WTC11 (cell line): Measurements from ENCODE around the gene KCTD3. TPM values are rescaled to one million over a fixed set of nuclear protein-coding genes. Genes with fewer than 3 reads are reported as not detected.
A peak's percentile ranks its signal among the peaks of the same experiment; 100 is the strongest.

Source experiments
- ATAC-seq: fragments of 200-7000 bp; cut with Tn5 transposase; 2 replicates; pipeline ENCODE4 v1.10.0; 2021; ENCODE audit warnings: mild to moderate bottlenecking, moderate library complexity
- CTCF ChIA-PET: fragments of 300-600 bp; sonication (Branson Sonifier 250); formaldehyde crosslinking; loops from one replicate; lab custom pipeline; 2021; ENCODE audit warnings: antibody characterized with exemption; lab: Charles Lee
- POLR2A ChIA-PET: fragments of 350-600 bp; sonication (Branson Sonifier 250); formaldehyde crosslinking; loops from one replicate; lab custom pipeline; 2021; ENCODE audit warnings: antibody characterized with exemption; lab: Charles Lee
- DNase-seq: peaks from one replicate; pipeline ENCODE4 v3.0.0; 2021; ENCODE audit warnings: low spot score
- H3K27ac Mint-ChIP-seq: 2 replicates; pipeline ENCODE4 v1.8.0; 2021; ENCODE audit warnings: mixed read lengths
- H3K27me3 Mint-ChIP-seq: 2 replicates; pipeline ENCODE4 v1.8.0; 2021; ENCODE audit warnings: low read depth, mild to moderate bottlenecking, moderate library complexity, mixed read lengths
- H3K36me3 Mint-ChIP-seq: 2 replicates; pipeline ENCODE4 v1.8.0; 2021; ENCODE audit warnings: mixed read lengths
- H3K4me1 Mint-ChIP-seq: 2 replicates; pipeline ENCODE4 v1.8.0; 2022; ENCODE audit warnings: mixed read lengths
- H3K4me3 Mint-ChIP-seq: 2 replicates; pipeline ENCODE4 v1.8.0; 2021; ENCODE audit warnings: mild to moderate bottlenecking, moderate library complexity, mixed read lengths
- H3K9me3 Mint-ChIP-seq: 2 replicates; pipeline ENCODE4 v1.8.0; 2021; ENCODE audit warnings: mixed read lengths
- CBFB ChIP-seq: sonication (generic); formaldehyde crosslinking; IDR thresholded peaks from 2 replicates; pipeline ENCODE4 v1.8.1; 2022; ENCODE audit warnings: mild to moderate bottlenecking, low read depth, missing genetic modification reagents
- ELF4 ChIP-seq: sonication (generic); formaldehyde crosslinking; IDR thresholded peaks from 2 replicates; pipeline ENCODE4 v1.8.1; 2022; ENCODE audit warnings: low read depth, mild to moderate bottlenecking, moderate library complexity, missing genetic modification reagents
- GTF2I ChIP-seq: fragments of 250-450 bp; sonication (Bioruptor Pico); conservative IDR thresholded peaks from 2 replicates; pipeline ENCODE4 v1.4.0; 2021; ENCODE audit warnings: mild to moderate bottlenecking
- JUN ChIP-seq: sonication (generic); formaldehyde crosslinking; IDR thresholded peaks from 2 replicates; pipeline ENCODE4 v1.8.0; 2023; ENCODE audit warnings: mild to moderate bottlenecking, missing genetic modification reagents
- TCF7 ChIP-seq: sonication (generic); formaldehyde crosslinking; IDR thresholded peaks from 2 replicates; pipeline ENCODE4 v1.8.0; 2022; ENCODE audit warnings: mild to moderate bottlenecking, low read depth, missing genetic modification reagents, moderate library complexity
- TEAD1 ChIP-seq: sonication (generic); formaldehyde crosslinking; IDR thresholded peaks from 2 replicates; pipeline ENCODE4 v1.8.0; 2022; ENCODE audit warnings: mild to moderate bottlenecking, missing genetic modification reagents
- TEAD4 ChIP-seq: sonication (generic); formaldehyde crosslinking; IDR thresholded peaks from 2 replicates; pipeline ENCODE4 v1.8.0; 2022; ENCODE audit warnings: mild to moderate bottlenecking, missing genetic modification reagents
- ZNF219 ChIP-seq: sonication (generic); formaldehyde crosslinking; IDR thresholded peaks from 2 replicates; pipeline ENCODE4 v1.8.0; 2023; ENCODE audit warnings: missing genetic modification reagents, mild to moderate bottlenecking, borderline replicate concordance
- ZNF263 ChIP-seq: sonication (generic); formaldehyde crosslinking; IDR thresholded peaks from 2 replicates; pipeline ENCODE4 v1.8.1; 2022; ENCODE audit warnings: low read depth, mild to moderate bottlenecking, moderate library complexity, missing genetic modification reagents
- ZNF416 ChIP-seq: fragments of 250-450 bp; sonication (Bioruptor Pico); IDR thresholded peaks from 2 replicates; pipeline ENCODE4 v1.9.0; 2021; ENCODE audit warnings: mild to moderate bottlenecking, inconsistent platforms
- total RNA-seq: library from RNA; stranded (reverse); gene quantifications from 3 replicates; pipeline ENCODE4 v1.2.3, GENCODE V29; 2021
- TF ChIP-seq, protein P1 (sequence below): fragments of 200-600 bp; IDR thresholded peaks from 2 replicates; pipeline ENCODE4 v1.8.0; 2022; ENCODE audit warnings: antibody characterized with exemption
- TF ChIP-seq, protein P2 (sequence below): fragments of 250-450 bp; sonication (Bioruptor Pico); IDR thresholded peaks from 2 replicates; pipeline ENCODE4 v1.9.0; 2021; ENCODE audit warnings: mild to moderate bottlenecking
- TF ChIP-seq, protein P3 (sequence below): sonication (generic); formaldehyde crosslinking; IDR thresholded peaks from 2 replicates; pipeline ENCODE4 v1.8.1; 2023; ENCODE audit warnings: mild to moderate bottlenecking, missing genetic modification reagents, moderate library complexity
- TF ChIP-seq, protein P4 (sequence below): sonication (generic); formaldehyde crosslinking; IDR thresholded peaks from 2 replicates; pipeline ENCODE4 v1.8.0; 2022; ENCODE audit warnings: mild to moderate bottlenecking, missing genetic modification reagents
- TF ChIP-seq, protein P5 (sequence below): sonication (generic); formaldehyde crosslinking; IDR thresholded peaks from 2 replicates; pipeline ENCODE4 v1.8.1; 2023; ENCODE audit warnings: mild to moderate bottlenecking, missing genetic modification reagents, moderate library complexity
- TF ChIP-seq, protein P6 (sequence below): sonication (generic); formaldehyde crosslinking; IDR thresholded peaks from 2 replicates; pipeline ENCODE4 v1.8.0; 2022; ENCODE audit warnings: mild to moderate bottlenecking, missing genetic modification reagents
- TF ChIP-seq, protein P7 (sequence below): sonication (generic); formaldehyde crosslinking; IDR thresholded peaks from 2 replicates; pipeline ENCODE4 v1.8.0; 2023; ENCODE audit warnings: mild to moderate bottlenecking, missing genetic modification reagents

The KCTD3 gene
- total RNA-seq, 1 experiment from 2014 or later, result 55.6 TPM

DNA sequence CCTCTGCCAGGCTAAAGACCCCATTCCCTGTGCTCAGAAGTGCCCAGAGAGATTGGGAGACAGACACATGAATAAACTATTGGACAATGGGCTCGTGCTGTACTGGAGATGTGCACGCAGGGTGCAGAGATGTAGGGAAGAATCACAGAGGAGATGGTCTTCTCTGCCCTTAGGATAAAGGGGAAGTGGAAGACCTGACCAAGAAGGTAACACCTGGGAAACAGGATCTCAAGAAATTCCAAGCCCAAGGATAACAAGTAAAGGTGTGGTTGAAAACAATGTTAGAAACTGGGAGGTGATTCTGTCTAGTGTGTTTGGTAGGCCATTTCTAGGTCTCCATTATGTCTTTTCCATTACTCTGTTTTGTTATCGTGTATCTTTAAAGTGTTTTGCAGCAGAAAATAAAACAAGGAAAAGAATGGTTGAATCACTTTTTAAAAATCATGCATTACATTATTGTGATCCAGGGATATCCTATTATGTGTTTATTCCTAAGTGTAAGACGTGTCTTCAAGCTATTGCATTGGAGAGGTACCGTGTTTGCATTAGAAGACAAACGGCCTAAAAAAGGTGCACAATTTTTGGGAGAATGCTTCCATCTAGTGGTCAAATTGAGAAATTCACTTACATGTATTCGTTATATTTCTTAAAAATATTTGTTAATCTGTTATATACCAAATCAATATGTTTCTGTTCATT is 40.8 kb upstream of the KCTD3 start:
- DNase-seq, result no peak
- TF ChIP-seq, protein P1, sequence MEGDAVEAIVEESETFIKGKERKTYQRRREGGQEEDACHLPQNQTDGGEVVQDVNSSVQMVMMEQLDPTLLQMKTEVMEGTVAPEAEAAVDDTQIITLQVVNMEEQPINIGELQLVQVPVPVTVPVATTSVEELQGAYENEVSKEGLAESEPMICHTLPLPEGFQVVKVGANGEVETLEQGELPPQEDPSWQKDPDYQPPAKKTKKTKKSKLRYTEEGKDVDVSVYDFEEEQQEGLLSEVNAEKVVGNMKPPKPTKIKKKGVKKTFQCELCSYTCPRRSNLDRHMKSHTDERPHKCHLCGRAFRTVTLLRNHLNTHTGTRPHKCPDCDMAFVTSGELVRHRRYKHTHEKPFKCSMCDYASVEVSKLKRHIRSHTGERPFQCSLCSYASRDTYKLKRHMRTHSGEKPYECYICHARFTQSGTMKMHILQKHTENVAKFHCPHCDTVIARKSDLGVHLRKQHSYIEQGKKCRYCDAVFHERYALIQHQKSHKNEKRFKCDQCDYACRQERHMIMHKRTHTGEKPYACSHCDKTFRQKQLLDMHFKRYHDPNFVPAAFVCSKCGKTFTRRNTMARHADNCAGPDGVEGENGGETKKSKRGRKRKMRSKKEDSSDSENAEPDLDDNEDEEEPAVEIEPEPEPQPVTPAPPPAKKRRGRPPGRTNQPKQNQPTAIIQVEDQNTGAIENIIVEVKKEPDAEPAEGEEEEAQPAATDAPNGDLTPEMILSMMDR, result peak; percentile 64
- TF ChIP-seq, protein P2, sequence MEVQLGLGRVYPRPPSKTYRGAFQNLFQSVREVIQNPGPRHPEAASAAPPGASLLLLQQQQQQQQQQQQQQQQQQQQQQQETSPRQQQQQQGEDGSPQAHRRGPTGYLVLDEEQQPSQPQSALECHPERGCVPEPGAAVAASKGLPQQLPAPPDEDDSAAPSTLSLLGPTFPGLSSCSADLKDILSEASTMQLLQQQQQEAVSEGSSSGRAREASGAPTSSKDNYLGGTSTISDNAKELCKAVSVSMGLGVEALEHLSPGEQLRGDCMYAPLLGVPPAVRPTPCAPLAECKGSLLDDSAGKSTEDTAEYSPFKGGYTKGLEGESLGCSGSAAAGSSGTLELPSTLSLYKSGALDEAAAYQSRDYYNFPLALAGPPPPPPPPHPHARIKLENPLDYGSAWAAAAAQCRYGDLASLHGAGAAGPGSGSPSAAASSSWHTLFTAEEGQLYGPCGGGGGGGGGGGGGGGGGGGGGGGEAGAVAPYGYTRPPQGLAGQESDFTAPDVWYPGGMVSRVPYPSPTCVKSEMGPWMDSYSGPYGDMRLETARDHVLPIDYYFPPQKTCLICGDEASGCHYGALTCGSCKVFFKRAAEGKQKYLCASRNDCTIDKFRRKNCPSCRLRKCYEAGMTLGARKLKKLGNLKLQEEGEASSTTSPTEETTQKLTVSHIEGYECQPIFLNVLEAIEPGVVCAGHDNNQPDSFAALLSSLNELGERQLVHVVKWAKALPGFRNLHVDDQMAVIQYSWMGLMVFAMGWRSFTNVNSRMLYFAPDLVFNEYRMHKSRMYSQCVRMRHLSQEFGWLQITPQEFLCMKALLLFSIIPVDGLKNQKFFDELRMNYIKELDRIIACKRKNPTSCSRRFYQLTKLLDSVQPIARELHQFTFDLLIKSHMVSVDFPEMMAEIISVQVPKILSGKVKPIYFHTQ, result no peak
- TF ChIP-seq, all 79 proteins: peak for 1
- Mint-ChIP-seq H3K9me3 (peaks cover 2% of the 10 kb centered on the region; the same call in 1 of the 2 replicates), H3K4me3 (no peak overlapping the region), H3K4me1 (no peaks in the 10 kb centered on the region), H3K27ac (no peak overlapping the region), H3K36me3 (no peaks in the 10 kb centered on the region), H3K27me3 (no peaks in the 10 kb centered on the region)
- POLR2A ChIA-PET, result no interaction called here
- peak; percentile 57; the same call in 1 of the 2 replicates for ATAC-seq
- CTCF ChIA-PET, result interaction anchor here (0.6 to 1.8 kb wide), 7 partner anchors 127 to 861 kb away, joined by 3 to 9 read pairs (median 3); no protein-coding TSS in a partner anchor

DNA sequence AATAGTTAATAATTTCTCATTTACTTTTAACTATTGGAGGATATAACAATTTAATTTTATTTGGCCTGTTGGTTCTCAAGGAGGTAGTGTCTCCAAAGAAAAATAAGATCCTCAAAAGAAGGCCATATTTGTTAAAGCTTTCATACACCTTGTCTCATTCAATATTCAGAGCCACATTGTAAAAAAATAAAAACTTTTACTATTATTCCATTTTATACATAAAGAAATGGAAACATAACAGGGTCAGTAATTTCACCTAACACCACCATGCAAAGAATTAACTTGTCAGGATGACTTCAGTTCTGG is 40.3 kb upstream of the KCTD3 start:
- no peak overlapping the region for H3K27ac Mint-ChIP-seq
- POLR2A ChIA-PET, result no interaction called here
- TF ChIP-seq, protein P3, sequence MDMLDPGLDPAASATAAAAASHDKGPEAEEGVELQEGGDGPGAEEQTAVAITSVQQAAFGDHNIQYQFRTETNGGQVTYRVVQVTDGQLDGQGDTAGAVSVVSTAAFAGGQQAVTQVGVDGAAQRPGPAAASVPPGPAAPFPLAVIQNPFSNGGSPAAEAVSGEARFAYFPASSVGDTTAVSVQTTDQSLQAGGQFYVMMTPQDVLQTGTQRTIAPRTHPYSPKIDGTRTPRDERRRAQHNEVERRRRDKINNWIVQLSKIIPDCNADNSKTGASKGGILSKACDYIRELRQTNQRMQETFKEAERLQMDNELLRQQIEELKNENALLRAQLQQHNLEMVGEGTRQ, result no peak
- TF ChIP-seq, protein P1, result 0 out of 2 replicates have a peak, but pooled peaks have one; percentile 14
- no peak for ATAC-seq
- no peaks in the 10 kb centered on the region for H3K27me3 Mint-ChIP-seq
- H3K36me3 Mint-ChIP-seq, result 0 out of 2 replicates have a peak, but pooled peaks cover under 1% of the 10 kb centered on the region
- peaks cover 7% of the 10 kb centered on the region for H3K9me3 Mint-ChIP-seq
- no peak for DNase-seq
- H3K4me3 Mint-ChIP-seq, result no peak overlapping the region
- no peaks in the 10 kb centered on the region for H3K4me1 Mint-ChIP-seq
- CTCF ChIA-PET, result interaction anchor here (0.7 to 1.8 kb wide), 5 partner anchors 327 to 843 kb away, joined by 3 to 9 read pairs (median 4); no protein-coding TSS in a partner anchor

DNA sequence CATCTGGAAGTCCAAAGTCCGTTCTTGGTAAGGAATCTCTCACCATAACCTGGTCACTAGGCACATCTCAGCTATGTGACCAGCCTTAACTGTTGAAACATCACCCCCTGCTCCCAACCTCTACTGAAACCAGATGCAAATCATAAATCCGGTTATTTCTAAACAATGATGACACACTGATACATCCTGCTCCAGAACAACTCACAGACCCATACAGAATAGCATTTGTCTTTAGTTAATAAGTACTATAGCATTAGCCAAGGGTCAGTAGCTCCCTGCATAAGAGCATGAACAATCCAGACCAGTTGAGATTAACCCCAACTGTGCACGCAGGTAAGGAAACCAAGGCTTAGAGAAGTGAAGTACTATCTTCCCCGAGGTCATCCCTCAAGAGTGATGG is 38.0 kb upstream of the KCTD3 start:
- Mint-ChIP-seq H3K27me3 (peaks cover 4% of the 10 kb centered on the region; the same call in 1 of the 2 replicates), H3K4me3 (no peak overlapping the region), H3K9me3 (peaks cover 18% of the 10 kb centered on the region), H3K36me3 (0 out of 2 replicates have a peak, but pooled peaks cover 3% of the 10 kb centered on the region), H3K27ac (no peak overlapping the region), H3K4me1 (no peaks in the 10 kb centered on the region)
- ATAC-seq, result no peak
- CTCF ChIA-PET, result no interaction called here
- POLR2A ChIA-PET, result no interaction called here
- DNase-seq, result no peak
- TF ChIP-seq, protein P4, sequence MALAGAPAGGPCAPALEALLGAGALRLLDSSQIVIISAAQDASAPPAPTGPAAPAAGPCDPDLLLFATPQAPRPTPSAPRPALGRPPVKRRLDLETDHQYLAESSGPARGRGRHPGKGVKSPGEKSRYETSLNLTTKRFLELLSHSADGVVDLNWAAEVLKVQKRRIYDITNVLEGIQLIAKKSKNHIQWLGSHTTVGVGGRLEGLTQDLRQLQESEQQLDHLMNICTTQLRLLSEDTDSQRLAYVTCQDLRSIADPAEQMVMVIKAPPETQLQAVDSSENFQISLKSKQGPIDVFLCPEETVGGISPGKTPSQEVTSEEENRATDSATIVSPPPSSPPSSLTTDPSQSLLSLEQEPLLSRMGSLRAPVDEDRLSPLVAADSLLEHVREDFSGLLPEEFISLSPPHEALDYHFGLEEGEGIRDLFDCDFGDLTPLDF, result no peak
- no peak for TF ChIP-seq TEAD4 (CRISPR knock-in tag)
- TF ChIP-seq TCF7 (CRISPR knock-in tag), result no peak
- TF ChIP-seq, protein P5, sequence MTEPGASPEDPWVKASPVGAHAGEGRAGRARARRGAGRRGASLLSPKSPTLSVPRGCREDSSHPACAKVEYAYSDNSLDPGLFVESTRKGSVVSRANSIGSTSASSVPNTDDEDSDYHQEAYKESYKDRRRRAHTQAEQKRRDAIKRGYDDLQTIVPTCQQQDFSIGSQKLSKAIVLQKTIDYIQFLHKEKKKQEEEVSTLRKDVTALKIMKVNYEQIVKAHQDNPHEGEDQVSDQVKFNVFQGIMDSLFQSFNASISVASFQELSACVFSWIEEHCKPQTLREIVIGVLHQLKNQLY (CRISPR knock-in tag), result no peak
- no peak for TF ChIP-seq ZNF263 (CRISPR knock-in tag)
- TF ChIP-seq GTF2I (CRISPR knock-in tag), result no peak
- TF ChIP-seq, protein P6, sequence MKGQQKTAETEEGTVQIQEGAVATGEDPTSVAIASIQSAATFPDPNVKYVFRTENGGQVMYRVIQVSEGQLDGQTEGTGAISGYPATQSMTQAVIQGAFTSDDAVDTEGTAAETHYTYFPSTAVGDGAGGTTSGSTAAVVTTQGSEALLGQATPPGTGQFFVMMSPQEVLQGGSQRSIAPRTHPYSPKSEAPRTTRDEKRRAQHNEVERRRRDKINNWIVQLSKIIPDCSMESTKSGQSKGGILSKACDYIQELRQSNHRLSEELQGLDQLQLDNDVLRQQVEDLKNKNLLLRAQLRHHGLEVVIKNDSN, result no peak
- TF ChIP-seq TEAD1 (CRISPR knock-in tag), result no peak
- TF ChIP-seq, protein P7, sequence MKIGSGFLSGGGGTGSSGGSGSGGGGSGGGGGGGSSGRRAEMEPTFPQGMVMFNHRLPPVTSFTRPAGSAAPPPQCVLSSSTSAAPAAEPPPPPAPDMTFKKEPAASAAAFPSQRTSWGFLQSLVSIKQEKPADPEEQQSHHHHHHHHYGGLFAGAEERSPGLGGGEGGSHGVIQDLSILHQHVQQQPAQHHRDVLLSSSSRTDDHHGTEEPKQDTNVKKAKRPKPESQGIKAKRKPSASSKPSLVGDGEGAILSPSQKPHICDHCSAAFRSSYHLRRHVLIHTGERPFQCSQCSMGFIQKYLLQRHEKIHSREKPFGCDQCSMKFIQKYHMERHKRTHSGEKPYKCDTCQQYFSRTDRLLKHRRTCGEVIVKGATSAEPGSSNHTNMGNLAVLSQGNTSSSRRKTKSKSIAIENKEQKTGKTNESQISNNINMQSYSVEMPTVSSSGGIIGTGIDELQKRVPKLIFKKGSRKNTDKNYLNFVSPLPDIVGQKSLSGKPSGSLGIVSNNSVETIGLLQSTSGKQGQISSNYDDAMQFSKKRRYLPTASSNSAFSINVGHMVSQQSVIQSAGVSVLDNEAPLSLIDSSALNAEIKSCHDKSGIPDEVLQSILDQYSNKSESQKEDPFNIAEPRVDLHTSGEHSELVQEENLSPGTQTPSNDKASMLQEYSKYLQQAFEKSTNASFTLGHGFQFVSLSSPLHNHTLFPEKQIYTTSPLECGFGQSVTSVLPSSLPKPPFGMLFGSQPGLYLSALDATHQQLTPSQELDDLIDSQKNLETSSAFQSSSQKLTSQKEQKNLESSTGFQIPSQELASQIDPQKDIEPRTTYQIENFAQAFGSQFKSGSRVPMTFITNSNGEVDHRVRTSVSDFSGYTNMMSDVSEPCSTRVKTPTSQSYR (CRISPR knock-in tag), result no peak
- TF ChIP-seq ZNF219, result no peak
- TF ChIP-seq CBFB (CRISPR knock-in tag), result no peak
- no peak for TF ChIP-seq ELF4
- TF ChIP-seq JUN (CRISPR knock-in tag), result no peak
- no peak for TF ChIP-seq ZNF416
